Measurements from ENCODE around the gene TMEM101. TPM values are rescaled to one million over a fixed set of nuclear protein-coding genes. Genes with fewer than 3 reads are reported as not detected.

Gene TMEM101
- total and polyA plus RNA-seq, 2 of the 13 experiments (the other 11 are each of a cell fraction or from before 2014, with no cell fraction given) = 72.0 to 100 TPM

DNA sequence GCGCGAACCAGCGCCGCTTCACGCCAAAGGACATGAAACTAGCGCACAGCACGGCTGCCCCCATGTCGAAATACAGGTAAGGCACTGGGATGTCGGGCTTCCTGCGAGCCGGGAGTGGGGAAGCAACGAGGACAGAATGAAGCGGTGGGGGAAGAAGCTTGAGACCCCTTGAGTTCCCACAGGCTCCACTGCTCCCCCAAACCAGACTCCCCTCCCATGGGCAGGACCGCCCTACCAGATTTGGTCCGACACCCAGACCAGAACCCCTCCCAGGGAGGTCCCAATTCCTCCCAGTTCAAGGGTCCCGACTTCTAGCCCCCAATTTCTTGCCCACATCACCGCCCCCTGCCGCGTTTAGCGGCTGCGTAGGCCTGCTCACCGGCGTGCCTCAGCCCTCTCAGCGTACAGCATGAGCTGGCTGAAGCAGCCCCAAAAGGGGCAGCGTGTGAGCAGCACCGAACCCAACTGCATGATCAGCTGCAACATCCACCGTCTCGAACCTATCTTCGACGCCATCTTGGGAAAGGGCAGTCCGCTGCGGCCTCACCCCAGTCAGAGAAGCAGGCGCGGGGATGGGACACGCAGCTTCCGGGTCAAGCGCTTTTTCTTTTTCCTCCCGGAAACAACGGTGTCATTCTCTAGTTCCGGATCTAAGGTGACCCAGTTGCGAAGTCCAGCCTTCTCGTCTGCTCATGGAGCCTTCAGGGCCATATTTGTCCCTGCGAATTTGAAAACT lies at the start of gene TMEM101 (continued):
- TF ChIP-seq, protein P1, sequence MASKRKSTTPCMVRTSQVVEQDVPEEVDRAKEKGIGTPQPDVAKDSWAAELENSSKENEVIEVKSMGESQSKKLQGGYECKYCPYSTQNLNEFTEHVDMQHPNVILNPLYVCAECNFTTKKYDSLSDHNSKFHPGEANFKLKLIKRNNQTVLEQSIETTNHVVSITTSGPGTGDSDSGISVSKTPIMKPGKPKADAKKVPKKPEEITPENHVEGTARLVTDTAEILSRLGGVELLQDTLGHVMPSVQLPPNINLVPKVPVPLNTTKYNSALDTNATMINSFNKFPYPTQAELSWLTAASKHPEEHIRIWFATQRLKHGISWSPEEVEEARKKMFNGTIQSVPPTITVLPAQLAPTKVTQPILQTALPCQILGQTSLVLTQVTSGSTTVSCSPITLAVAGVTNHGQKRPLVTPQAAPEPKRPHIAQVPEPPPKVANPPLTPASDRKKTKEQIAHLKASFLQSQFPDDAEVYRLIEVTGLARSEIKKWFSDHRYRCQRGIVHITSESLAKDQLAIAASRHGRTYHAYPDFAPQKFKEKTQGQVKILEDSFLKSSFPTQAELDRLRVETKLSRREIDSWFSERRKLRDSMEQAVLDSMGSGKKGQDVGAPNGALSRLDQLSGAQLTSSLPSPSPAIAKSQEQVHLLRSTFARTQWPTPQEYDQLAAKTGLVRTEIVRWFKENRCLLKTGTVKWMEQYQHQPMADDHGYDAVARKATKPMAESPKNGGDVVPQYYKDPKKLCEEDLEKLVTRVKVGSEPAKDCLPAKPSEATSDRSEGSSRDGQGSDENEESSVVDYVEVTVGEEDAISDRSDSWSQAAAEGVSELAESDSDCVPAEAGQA (IDR thresholded peaks at IDR 0.05; ENCODE audit: low read depth) = peak; percentile 98
- TF ChIP-seq, protein P1 (CRISPR knock-in tag; IDR thresholded peaks at IDR 0.05; ENCODE audit: borderline replicate concordance) = peak; percentile 83; the same call in 1 of the 2 replicates
- TF ChIP-seq NR2F2 (IDR thresholded peaks at IDR 0.05; ENCODE audit: borderline replicate concordance, low read depth) (peak; percentile 43; the same call in 1 of the 2 replicates), ZFP36 (IDR thresholded peaks at IDR 0.05; ENCODE audit: borderline replicate concordance, low read depth, low read length, partially characterized antibody) (no peak), HDAC2 (CRISPR knock-in tag; IDR thresholded peaks at IDR 0.05) (peak; percentile 94), ARHGAP35 (CRISPR knock-in tag; IDR thresholded peaks at IDR 0.05; ENCODE audit: borderline replicate concordance) (no peak; the same call in 1 of the 2 replicates), SP4 (CRISPR knock-in tag; IDR thresholded peaks at IDR 0.05) (peak; percentile 90), ZNF546 (CRISPR knock-in tag; conservative IDR thresholded peaks at IDR 0.05) (no peak; the same call in 1 of the 2 replicates), PRPF4 (IDR thresholded peaks at IDR 0.05; ENCODE audit: low read depth, low read length, poor library complexity, severe bottlenecking) (no peak), ZNF616 (CRISPR knock-in tag; IDR thresholded peaks at IDR 0.05; ENCODE audit: low read depth) (peak; percentile 87), RBAK (CRISPR knock-in tag; IDR thresholded peaks at IDR 0.05) (peak; percentile 85), POLR2G (IDR thresholded peaks at IDR 0.05; ENCODE audit: low read depth, low read length) (peak; percentile 91), RARA (CRISPR knock-in tag; IDR thresholded peaks at IDR 0.05) (peak; percentile 57; the same call in 1 of the 2 replicates), ZNF337 (CRISPR knock-in tag; IDR thresholded peaks at IDR 0.05; ENCODE audit: borderline replicate concordance, low read depth) (peak; percentile 80; the same call in 1 of the 2 replicates)
- TF ChIP-seq, protein P2, sequence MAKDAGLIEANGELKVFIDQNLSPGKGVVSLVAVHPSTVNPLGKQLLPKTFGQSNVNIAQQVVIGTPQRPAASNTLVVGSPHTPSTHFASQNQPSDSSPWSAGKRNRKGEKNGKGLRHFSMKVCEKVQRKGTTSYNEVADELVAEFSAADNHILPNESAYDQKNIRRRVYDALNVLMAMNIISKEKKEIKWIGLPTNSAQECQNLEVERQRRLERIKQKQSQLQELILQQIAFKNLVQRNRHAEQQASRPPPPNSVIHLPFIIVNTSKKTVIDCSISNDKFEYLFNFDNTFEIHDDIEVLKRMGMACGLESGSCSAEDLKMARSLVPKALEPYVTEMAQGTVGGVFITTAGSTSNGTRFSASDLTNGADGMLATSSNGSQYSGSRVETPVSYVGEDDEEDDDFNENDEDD (CRISPR knock-in tag; IDR thresholded peaks at IDR 0.05; ENCODE audit: borderline replicate concordance) = peak; percentile 86
- TF ChIP-seq, protein P3, sequence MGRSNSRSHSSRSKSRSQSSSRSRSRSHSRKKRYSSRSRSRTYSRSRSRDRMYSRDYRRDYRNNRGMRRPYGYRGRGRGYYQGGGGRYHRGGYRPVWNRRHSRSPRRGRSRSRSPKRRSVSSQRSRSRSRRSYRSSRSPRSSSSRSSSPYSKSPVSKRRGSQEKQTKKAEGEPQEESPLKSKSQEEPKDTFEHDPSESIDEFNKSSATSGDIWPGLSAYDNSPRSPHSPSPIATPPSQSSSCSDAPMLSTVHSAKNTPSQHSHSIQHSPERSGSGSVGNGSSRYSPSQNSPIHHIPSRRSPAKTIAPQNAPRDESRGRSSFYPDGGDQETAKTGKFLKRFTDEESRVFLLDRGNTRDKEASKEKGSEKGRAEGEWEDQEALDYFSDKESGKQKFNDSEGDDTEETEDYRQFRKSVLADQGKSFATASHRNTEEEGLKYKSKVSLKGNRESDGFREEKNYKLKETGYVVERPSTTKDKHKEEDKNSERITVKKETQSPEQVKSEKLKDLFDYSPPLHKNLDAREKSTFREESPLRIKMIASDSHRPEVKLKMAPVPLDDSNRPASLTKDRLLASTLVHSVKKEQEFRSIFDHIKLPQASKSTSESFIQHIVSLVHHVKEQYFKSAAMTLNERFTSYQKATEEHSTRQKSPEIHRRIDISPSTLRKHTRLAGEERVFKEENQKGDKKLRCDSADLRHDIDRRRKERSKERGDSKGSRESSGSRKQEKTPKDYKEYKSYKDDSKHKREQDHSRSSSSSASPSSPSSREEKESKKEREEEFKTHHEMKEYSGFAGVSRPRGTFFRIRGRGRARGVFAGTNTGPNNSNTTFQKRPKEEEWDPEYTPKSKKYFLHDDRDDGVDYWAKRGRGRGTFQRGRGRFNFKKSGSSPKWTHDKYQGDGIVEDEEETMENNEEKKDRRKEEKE (IDR thresholded peaks at IDR 0.05) = no peak
- TF ChIP-seq, protein P4, sequence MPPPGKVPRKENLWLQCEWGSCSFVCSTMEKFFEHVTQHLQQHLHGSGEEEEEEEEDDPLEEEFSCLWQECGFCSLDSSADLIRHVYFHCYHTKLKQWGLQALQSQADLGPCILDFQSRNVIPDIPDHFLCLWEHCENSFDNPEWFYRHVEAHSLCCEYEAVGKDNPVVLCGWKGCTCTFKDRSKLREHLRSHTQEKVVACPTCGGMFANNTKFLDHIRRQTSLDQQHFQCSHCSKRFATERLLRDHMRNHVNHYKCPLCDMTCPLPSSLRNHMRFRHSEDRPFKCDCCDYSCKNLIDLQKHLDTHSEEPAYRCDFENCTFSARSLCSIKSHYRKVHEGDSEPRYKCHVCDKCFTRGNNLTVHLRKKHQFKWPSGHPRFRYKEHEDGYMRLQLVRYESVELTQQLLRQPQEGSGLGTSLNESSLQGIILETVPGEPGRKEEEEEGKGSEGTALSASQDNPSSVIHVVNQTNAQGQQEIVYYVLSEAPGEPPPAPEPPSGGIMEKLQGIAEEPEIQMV (CRISPR knock-in tag; IDR thresholded peaks at IDR 0.05; ENCODE audit: low read depth) = peak; percentile 88

Data from HepG2 (cell line).